Omental fat pad (tissue), 4 donors: ENCODE measurements around the gene CD276. TPM values are rescaled to one million over a fixed set of nuclear protein-coding genes. Genes with fewer than 3 reads are reported as not detected.

Experiments used
- ATAC-seq: fragments of 150-250 bp; one replicate; pipeline ENCODE4 v1.9.1; 2016; ENCODE audit warnings: mild to moderate bottlenecking, moderate library complexity; ENCODE audit not compliant: low FRiP score
- DNase-seq: peaks from one replicate; pipeline ENCODE4 v3.0.0-alpha.2; 2019; ENCODE audit warnings: low spot score
- total RNA-seq, 4 donors: library from RNA; depleted of rRNA; stranded (reverse); fragments of >200 nt; gene quantifications; one replicate each; pipeline ENCODE4 v1.1.0, GENCODE V29; 2016
- TF ChIP-seq, protein P1 (sequence below), 3 donors: fragments of 450-650 bp; IDR thresholded peaks; one replicate each; pipeline ENCODE4 v1.5.1; 2016 to 2017; ENCODE audit warnings: antibody characterized with exemption in 3 of 3, mild to moderate bottlenecking in 3 of 3, moderate library complexity in 2 of 3

Gene CD276
- total RNA-seq, 4 donors from 2014 or later = 23.2 to 103 (median 39.3) TPM

DNA sequence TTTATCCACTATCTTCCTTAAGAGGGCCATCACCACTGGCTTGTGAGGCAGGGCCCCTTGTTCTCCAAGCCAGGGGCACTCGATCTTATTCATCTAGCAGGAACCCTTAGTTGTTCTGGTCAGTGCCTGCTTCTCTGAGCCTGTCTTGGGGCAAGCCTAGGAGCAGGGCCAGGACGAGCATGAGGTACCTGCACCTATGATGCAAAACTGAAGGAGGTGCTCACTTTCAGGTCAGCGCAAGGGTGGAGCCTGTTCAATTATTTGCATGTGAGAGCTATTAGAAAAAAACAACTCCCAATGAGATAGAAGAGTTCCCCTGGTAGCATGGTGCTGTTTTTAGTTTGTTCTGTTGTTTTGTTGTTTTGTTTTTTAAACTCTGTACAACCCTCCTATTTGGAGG lies 5.0 kb upstream of the CD276 start:
- no peak for ATAC-seq
- TF ChIP-seq, protein P1, sequence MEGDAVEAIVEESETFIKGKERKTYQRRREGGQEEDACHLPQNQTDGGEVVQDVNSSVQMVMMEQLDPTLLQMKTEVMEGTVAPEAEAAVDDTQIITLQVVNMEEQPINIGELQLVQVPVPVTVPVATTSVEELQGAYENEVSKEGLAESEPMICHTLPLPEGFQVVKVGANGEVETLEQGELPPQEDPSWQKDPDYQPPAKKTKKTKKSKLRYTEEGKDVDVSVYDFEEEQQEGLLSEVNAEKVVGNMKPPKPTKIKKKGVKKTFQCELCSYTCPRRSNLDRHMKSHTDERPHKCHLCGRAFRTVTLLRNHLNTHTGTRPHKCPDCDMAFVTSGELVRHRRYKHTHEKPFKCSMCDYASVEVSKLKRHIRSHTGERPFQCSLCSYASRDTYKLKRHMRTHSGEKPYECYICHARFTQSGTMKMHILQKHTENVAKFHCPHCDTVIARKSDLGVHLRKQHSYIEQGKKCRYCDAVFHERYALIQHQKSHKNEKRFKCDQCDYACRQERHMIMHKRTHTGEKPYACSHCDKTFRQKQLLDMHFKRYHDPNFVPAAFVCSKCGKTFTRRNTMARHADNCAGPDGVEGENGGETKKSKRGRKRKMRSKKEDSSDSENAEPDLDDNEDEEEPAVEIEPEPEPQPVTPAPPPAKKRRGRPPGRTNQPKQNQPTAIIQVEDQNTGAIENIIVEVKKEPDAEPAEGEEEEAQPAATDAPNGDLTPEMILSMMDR (IDR thresholded peaks at IDR 0.05) = no peak
- DNase-seq = no peak

DNA sequence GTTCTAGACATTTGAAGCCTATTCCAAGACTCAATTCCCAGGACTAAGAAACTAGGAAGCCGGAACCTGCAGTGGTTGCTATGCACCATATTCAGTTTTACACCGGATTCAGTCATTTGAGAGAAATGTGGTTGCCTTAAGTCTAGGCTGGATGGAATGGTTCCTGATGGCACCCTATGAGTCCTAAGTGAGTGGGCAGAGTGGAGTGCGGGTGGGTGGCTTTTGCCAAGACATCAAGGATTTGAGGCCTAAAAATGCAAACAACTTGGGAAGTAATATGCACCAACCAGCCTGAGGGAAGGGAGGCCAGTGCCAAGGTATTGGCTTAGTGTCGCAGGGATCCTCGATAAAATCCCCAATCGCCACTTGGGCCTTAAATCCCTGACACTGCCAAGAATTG lies 4.2 kb upstream of the CD276 start:
- TF ChIP-seq, protein P1 (IDR thresholded peaks at IDR 0.05) = no peak

DNA sequence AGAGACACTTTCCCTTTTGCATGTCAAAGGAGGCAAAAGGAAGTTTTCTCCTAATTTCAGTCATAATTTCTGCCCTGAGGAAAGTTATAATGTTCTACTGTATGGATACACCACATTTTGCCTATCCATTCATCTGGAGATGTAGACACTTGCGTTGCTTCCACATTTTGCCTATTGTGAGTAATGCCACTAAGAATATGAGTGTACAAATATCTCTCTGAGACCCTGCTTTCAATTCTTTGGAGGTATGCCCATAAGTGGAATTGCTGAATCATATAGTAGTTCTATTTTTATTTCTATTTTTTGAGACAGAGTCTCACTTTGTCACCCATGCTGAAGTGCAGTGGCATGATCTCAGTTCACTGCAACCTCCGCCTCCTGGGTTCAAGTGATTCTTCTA lies 3.6 kb upstream of the CD276 start:
- DNase-seq = no peak
- no peak for ATAC-seq
- TF ChIP-seq, protein P1 (IDR thresholded peaks at IDR 0.05) = no peak

More for the DNA sequence above, 4.2 kb upstream of the CD276 start:
- ATAC-seq = no peak
- DNase-seq = no peak

DNA sequence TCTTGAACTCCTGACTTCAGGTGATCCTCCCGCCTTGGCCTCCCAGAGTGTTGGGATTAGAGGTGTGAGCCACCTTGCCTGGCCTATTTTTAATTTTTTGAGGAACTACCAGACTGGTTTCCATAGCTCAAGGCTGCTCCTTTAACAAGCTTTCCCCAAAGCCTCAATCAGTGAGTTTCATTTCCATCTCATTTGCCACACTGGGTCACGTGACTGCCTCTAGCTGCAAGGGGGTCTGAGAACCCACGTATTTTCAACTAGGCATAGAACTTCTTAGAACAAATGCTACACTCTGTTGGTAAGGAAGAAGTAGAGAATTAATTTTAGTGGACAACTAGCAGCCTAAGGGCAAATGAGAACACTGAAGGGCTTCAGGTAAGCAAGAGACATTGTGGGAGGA lies 3.1 kb upstream of the CD276 start:
- TF ChIP-seq, protein P1 (IDR thresholded peaks at IDR 0.05) = no peak
- no peak for DNase-seq

DNA sequence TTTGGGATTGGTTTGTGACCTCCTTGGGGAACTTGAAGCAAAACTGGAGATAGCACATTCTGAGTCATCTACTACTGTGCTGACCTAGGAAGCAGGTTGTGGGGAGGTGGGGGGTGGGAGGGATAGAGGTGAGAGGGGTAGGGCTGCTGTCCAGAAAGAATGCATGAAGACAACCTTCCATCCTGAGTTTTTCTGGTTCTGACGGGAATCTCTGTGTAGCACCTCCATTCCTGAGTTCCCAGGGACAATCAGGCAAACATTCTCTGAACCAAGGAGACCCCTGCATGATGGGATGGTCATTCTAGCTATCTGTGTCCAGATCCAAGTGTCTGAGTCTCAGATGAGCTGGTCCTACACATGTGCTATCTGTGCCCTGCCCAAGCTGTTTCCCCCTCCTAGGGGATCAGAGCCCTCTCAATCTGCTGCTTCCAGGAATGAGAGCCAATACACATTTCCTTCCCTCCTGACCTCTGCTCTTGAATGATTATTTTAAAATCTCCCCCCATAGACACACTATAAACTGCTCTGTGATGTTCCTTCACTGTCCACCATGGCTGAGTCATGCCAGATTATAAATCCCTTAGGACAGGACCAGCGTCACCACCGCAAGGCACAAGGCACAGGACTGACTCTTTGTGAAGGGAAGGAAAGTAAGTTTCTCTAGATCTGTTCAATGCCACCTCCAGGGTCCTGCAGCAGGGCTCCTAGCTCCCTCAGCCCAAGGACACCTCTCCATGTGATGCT lies 2.2 kb upstream of the CD276 start:
- TF ChIP-seq, protein P1 (IDR thresholded peaks at IDR 0.05) = no peak
- no peak for ATAC-seq
- no peak for DNase-seq

More for the DNA sequence above, 3.1 kb upstream of the CD276 start:
- ATAC-seq = no peak

DNA sequence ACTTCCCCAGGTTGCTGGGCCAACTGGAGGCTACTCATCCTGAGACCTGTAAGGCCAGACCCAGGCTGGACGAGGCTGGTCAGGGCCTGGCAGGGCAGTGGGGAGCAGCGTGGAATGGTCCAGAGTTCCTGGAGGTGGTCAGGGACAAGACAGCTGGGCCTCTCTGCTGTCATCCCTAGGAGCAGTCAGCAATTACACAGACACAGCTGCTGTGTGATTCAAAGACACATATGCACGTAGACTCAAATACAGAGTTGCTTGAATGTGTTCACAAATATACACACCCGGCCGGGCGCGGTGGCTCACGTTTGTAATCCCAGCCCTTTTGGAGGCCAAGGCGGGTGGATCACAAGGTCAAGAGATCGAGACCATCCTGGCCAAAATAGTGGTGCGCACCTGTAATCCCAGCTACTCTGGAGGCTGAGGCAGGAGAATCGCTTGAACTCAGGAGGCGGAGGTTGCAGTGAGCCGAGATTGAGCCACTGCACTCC lies 1.5 kb upstream of the CD276 start:
- TF ChIP-seq, protein P1 (IDR thresholded peaks at IDR 0.05) = no peak
- ATAC-seq (no peak), DNase-seq (no peak)

DNA sequence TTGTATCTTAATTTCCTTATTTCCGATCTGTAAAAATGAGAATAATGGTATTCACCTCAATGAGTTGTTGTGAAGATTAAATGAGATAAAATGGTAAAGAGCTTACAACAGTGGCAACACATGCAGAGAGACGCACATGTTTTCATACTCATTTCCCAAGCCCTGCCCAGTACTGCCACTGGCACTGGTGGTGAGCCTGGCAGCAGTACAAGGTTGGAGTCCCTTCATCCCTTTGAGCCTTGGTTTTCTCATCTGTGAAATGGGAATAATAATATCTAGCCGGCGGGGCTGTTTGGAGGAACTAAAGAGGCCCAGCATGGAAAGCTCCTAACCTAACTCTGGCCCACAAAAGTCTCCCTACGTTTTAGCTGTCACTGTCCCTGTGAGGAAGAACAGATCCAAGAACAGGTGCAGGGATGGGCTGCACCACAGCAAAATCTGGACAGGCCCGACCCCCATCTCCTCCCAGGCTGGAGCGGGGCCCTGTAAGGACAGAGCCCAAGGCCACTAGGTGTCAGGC lies 866 bp upstream of the CD276 start:
- ATAC-seq (no peak), DNase-seq (no peak)
- TF ChIP-seq, protein P1 (IDR thresholded peaks at IDR 0.05) = no peak
